Measurements from ENCODE around the gene WNK3. TPM values are rescaled to one million over a fixed set of nuclear protein-coding genes. Genes with fewer than 3 reads are reported as not detected.

The WNK3 gene
- 0.44 and 0.87 TPM in 2 replicates for total RNA-seq

DNA sequence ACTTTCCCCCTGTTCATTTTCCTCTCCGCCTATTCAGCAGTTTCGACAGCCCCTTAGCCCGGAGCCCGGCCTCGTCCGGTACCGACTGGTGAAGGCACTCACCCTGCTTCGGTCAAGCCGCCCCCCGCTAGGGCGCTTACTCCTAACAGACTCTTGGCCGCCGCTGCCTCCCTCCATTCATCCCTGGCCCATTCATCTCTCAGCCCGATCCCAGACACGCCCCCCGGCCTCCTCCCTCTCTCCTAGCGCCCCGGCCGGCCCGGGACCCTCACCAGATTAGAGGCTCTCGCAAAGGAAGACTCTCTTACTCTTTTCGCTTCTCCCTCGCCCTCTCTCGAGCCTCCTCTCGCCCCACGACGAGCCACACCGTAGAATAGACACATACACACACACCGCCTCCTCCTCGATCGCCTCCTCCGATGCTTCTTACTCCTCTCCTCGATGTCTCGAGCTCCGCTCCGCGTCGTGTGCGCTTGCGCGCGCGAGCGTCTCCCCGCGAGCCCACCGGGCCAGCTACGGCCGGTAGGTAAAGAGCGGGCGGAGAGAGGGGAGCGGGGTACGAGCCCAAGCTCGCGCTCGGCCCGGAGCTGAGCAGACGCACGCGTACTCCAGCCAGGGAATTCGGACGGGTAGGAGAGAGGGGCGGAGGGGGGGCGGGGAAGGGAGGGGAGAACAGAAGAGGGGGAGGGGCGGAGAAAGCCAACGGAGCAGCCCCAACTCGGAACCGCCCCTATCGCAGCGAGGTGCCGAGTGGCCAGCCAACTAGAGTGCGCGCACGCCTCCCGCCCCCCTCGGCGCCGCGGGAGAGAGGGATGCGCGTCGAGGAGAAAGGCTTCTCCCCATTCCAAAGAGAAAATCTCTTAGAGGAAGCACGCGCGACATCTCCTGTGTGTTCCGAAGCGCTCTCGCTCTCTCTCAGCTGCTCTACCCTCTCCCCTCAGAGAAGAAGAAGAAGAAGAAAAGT lies at the start of gene WNK3:
TSS of gene WNK3 (minus strand) at position 633 of the 964 bp plus-strand sequence.

GRCh38 chrX:54182864-54183613 lies 174.8 kb downstream of the WNK3 start, which contains the start of gene FAM120C:
FAM120C (minus strand) TSS chrX:54183254; CDS start chrX:54183198, 56 bp downstream.

Other genes starting within 250 kb of the WNK3 start
- gene FAM120C, start 174.8 kb downstream of the WNK3 start, total RNA-seq, result 5.4 and 5.9 TPM in 2 replicates
- 9.4 and 13.7 TPM in 2 replicates for gene TSR2, start 82.4 kb upstream of the WNK3 start, total RNA-seq
- gene FGD1, start 138.2 kb upstream of the WNK3 start, total RNA-seq, result 6.5 and 7.0 TPM in 2 replicates
- gene GNL3L, start 172.2 kb upstream of the WNK3 start, total RNA-seq, result 26.1 and 32.6 TPM in 2 replicates

Data from uterine smooth muscle cell (primary cell).